ENCODE data around the gene GJC1. TPM values are rescaled to one million over a fixed set of nuclear protein-coding genes. Genes with fewer than 3 reads are reported as not detected.
A peak's percentile ranks its signal among the peaks of the same experiment; 100 is the strongest.

GJC1 gene
- total and polyA plus RNA-seq, 4 donors = 3.9 to 44.3 (median 8.5) TPM

DNA sequence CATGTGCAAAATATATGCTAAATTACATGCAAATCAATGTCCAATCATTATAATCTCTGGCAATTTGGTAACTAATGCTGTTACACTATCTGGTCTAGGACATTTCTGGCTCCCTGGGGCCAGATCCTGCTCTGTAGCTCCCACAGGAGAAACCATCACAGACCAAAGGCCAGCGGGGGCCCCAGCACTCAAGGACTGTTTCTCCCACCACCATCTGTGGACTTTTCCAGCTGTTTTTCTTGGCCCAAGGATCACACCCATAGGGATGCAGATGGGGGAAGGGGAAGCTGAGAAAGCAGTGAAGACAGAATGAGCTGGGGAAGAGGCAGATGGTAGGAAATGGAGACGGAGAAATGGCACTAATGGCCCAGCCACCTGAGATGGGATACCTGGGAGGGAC, 17.5 kb upstream of the GJC1 start, which contains the start of gene HIGD1B:
Gene HIGD1B, plus strand, starts transcription at position 298 of the 400 bp plus-strand sequence. CDS start 270 bp downstream, outside the sequence.
- H3K4me1 ChIP-seq (ENCODE audit: control insufficient read depth in 5 of 5, insufficient read depth in 5 of 5, low read length in 5 of 5) = peaks cover 0 to 21% (median 5%) of the 10 kb centered on the region in 5 donors
- TF ChIP-seq, protein P1, sequence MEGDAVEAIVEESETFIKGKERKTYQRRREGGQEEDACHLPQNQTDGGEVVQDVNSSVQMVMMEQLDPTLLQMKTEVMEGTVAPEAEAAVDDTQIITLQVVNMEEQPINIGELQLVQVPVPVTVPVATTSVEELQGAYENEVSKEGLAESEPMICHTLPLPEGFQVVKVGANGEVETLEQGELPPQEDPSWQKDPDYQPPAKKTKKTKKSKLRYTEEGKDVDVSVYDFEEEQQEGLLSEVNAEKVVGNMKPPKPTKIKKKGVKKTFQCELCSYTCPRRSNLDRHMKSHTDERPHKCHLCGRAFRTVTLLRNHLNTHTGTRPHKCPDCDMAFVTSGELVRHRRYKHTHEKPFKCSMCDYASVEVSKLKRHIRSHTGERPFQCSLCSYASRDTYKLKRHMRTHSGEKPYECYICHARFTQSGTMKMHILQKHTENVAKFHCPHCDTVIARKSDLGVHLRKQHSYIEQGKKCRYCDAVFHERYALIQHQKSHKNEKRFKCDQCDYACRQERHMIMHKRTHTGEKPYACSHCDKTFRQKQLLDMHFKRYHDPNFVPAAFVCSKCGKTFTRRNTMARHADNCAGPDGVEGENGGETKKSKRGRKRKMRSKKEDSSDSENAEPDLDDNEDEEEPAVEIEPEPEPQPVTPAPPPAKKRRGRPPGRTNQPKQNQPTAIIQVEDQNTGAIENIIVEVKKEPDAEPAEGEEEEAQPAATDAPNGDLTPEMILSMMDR (IDR thresholded peaks at IDR 0.05; ENCODE audit: control extremely low read depth, extremely low read depth) = no peak
- H3K27ac ChIP-seq (ENCODE audit: low read depth in 1 of 2, low read length in 1 of 2) = no peak within 1 kb of the TSS
- DNase-seq (peak; percentile 29 to 74 (median 57)), ATAC-seq (ENCODE audit: insufficient read depth, low FRiP score) (no peak)
- no peak within 1 kb of the TSS for H3K9ac ChIP-seq (ENCODE audit: insufficient read depth in 1 of 2, low read length in 2 of 2)
- 84% methylated on average over 2 of the region's 2 CpGs for WGBS, 2 donors
- no peak within 1 kb of the TSS for H3K4me3 ChIP-seq
- peaks cover 5 to 21% (median 12%) of the 10 kb centered on the region in 4 donors for H3K36me3 ChIP-seq (ENCODE audit: control insufficient read depth in 4 of 4, insufficient read depth in 4 of 4, low read length in 4 of 4)
- no peaks in the 10 kb centered on the region for H3K27me3 ChIP-seq (ENCODE audit: control insufficient read depth in 3 of 3, insufficient read depth in 3 of 3, low read length in 2 of 3)
- H3K9me3 ChIP-seq (ENCODE audit: control insufficient read depth in 4 of 4, insufficient read depth in 3 of 4, low read length in 3 of 4) = no peaks in the 10 kb centered on the region

DNA sequence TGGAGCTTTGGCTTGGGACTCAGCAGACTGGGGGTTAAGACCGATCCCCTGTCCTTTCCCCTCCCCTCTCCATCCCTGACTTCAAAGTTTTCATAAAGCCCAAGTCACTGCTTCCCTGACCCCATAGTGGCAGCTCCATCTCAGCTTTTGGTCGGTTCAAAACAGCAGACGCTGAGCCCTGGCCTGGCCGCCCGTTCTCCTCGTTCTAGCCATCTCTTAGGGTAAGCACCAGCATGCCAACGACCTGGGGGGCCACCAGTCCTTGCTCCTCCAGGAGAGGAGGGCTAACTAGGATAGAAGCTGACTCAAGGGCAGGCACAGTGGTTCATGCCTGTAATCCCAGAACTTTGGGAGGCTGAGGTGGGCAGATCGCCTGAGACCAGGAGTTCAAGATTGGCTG, 16.1 kb upstream of the GJC1 start:
- no peak for ATAC-seq (ENCODE audit: insufficient read depth, low FRiP score)
- Histone ChIP-seq H3K4me1 (ENCODE audit: control insufficient read depth in 5 of 5, insufficient read depth in 5 of 5, low read length in 5 of 5) (peaks cover 0 to 23% (median 5%) of the 10 kb centered on the region in 5 donors), H3K4me3 (no peak overlapping the region), H3K9me3 (ENCODE audit: control insufficient read depth in 4 of 4, insufficient read depth in 3 of 4, low read length in 3 of 4) (no peaks in the 10 kb centered on the region), H3K27me3 (ENCODE audit: control insufficient read depth in 3 of 3, insufficient read depth in 3 of 3, low read length in 2 of 3) (no peaks in the 10 kb centered on the region), H3K36me3 (ENCODE audit: control insufficient read depth in 4 of 4, insufficient read depth in 4 of 4, low read length in 4 of 4) (peaks cover 0 to 12% (median 2%) of the 10 kb centered on the region in 4 donors), H3K27ac (ENCODE audit: low read depth in 1 of 2, low read length in 1 of 2) (no peak overlapping the region), H3K9ac (ENCODE audit: insufficient read depth in 1 of 2, low read length in 2 of 2) (no peak overlapping the region)
- TF ChIP-seq, protein P1 (IDR thresholded peaks at IDR 0.05; ENCODE audit: control extremely low read depth, extremely low read depth) = no peak
- WGBS, 2 donors = 78 to 86% methylated on average over 8 of the region's 8 CpGs
- peak in 1 of 3 donors; percentile 2 for DNase-seq

DNA sequence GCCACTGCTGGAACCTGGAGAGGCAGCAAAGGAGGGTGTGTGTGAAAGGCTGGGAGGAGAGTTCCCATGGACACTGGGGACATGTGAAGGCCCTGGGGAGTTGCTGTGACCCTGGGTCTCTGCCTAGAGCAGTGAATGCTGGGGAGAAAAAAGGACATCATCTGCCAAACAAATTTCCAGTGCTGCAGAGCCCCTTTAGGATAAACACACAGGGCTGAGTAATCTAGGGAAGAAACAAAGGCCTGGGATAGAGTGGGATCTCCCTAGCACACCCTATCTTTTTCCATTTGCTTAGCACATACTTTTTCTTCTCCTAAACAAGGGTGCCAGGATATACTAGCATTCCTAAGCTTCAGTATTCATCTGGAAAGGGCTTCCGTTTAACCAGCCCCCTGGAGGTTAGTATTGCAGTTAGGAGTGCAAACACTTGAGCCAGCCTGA, 14.3 kb upstream of the GJC1 start:
- ATAC-seq (ENCODE audit: insufficient read depth, low FRiP score) = no peak
- peaks cover 0 to 23% (median 5%) of the 10 kb centered on the region in 5 donors for H3K4me1 ChIP-seq (ENCODE audit: control insufficient read depth in 5 of 5, insufficient read depth in 5 of 5, low read length in 5 of 5)
- H3K9me3 ChIP-seq (ENCODE audit: control insufficient read depth in 4 of 4, insufficient read depth in 3 of 4, low read length in 3 of 4) = no peaks in the 10 kb centered on the region
- no peak overlapping the region for H3K9ac ChIP-seq (ENCODE audit: insufficient read depth in 1 of 2, low read length in 2 of 2)
- no peak overlapping the region for H3K4me3 ChIP-seq
- H3K27me3 ChIP-seq (ENCODE audit: control insufficient read depth in 3 of 3, insufficient read depth in 3 of 3, low read length in 2 of 3) = no peaks in the 10 kb centered on the region
- peaks cover 0 to 3% (median 0%) of the 10 kb centered on the region in 4 donors for H3K36me3 ChIP-seq (ENCODE audit: control insufficient read depth in 4 of 4, insufficient read depth in 4 of 4, low read length in 4 of 4)
- TF ChIP-seq, protein P1 (IDR thresholded peaks at IDR 0.05; ENCODE audit: control extremely low read depth, extremely low read depth) = no peak
- peak overlapping the region in 1 of 2 donors; percentile 18 for H3K27ac ChIP-seq (ENCODE audit: low read depth in 1 of 2, low read length in 1 of 2)
- DNase-seq = peak; percentile 23 to 74 (median 53)
- 61 to 81% methylated on average over 1 of the region's 1 CpG for WGBS, 2 donors

DNA sequence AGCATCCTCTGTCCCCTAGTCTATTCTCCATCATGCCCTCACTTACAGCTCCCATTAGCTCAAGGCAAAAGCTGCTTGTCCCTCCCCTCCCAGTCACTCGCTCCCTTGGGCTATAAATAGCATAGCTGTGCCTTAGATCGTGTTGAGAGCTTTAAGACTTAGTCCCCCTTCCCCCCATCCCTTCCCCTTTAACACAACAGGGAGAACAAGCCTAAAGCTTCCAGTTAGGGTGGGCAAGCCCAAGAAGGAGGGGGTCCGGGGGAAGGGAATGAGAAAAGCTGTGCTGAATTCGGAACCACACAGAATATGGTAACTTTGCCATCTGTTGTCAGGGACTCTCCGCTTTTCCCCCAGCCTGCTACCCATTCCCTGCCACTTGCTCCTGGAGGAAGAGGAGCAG, 12.7 kb upstream of the GJC1 start:
- ATAC-seq (ENCODE audit: insufficient read depth, low FRiP score) = no peak
- WGBS, 2 donors = 55 to 58% methylated on average over 5 of the region's 5 CpGs
- Histone ChIP-seq H3K4me1 (ENCODE audit: control insufficient read depth in 5 of 5, insufficient read depth in 5 of 5, low read length in 5 of 5) (peaks cover 0 to 23% (median 3%) of the 10 kb centered on the region in 5 donors), H3K9ac (ENCODE audit: insufficient read depth in 1 of 2, low read length in 2 of 2) (peak overlapping the region; percentile 23 to 25), H3K27ac (ENCODE audit: low read depth in 1 of 2, low read length in 1 of 2) (peak overlapping the region in 1 of 2 donors; percentile 28), H3K9me3 (ENCODE audit: control insufficient read depth in 4 of 4, insufficient read depth in 3 of 4, low read length in 3 of 4) (no peaks in the 10 kb centered on the region), H3K4me3 (no peak overlapping the region), H3K27me3 (ENCODE audit: control insufficient read depth in 3 of 3, insufficient read depth in 3 of 3, low read length in 2 of 3) (no peaks in the 10 kb centered on the region), H3K36me3 (ENCODE audit: control insufficient read depth in 4 of 4, insufficient read depth in 4 of 4, low read length in 4 of 4) (no peaks in the 10 kb centered on the region)
- TF ChIP-seq, protein P1 (IDR thresholded peaks at IDR 0.05; ENCODE audit: control extremely low read depth, extremely low read depth) = no peak
- peak; percentile 41 to 87 (median 71) for DNase-seq

All from lung (tissue), 12 donors.